B cell (primary cell): ENCODE measurements around the gene FGF3. TPM values are rescaled to one million over a fixed set of nuclear protein-coding genes. Genes with fewer than 3 reads are reported as not detected.

ENCODE experiments used
- ATAC-seq: fragments of 200-7000 bp; cut with Tn5 transposase; one replicate; pipeline ENCODE4 v1.10.0; 2021; ENCODE audit warnings: low read depth, mild to moderate bottlenecking, moderate number of reproducible peaks, moderate library complexity
- CTCF ChIA-PET: fragments of 350-600 bp; sonication (Branson Sonifier 250); formaldehyde crosslinking; loops from one replicate; lab custom pipeline; 2021; ENCODE audit warnings: antibody characterized with exemption, inconsistent platforms; lab: Charles Lee
- POLR2A ChIA-PET: fragments of 350-600 bp; sonication (Branson Sonifier 250); formaldehyde crosslinking; loops from one replicate; lab custom pipeline; 2021; ENCODE audit warnings: antibody characterized with exemption; lab: Charles Lee
- DNase-seq: peaks from one replicate; pipeline ENCODE4 v3.0.0; 2013
- H2AFZ ChIP-seq: 2 replicates; pipeline ENCODE4 v1.6.1; 2012; ENCODE audit warnings: mild to moderate bottlenecking, low read depth, low read length; ENCODE audit not compliant: insufficient read depth, poor library complexity, severe bottlenecking
- H3K27ac ChIP-seq, 2 donors: 1 replicate in 1 of 2; 2 replicates in 1 of 2; pipeline ENCODE4 v1.5.1; 2012 to 2013; ENCODE audit warnings: low read length in 2 of 2, mild to moderate bottlenecking in 2 of 2, moderate library complexity in 1 of 2
- H3K27me3 ChIP-seq, 4 experiments: fragments of 200-600 bp in 1 of 4; sonication (generic) in 1 of 4; replicated peaks in 1 of 4; 1 replicate in 2 of 4; 2 replicates in 2 of 4; pipeline versions ENCODE4 v1.6.1 to v1.7.0; 2013 to 2016; ENCODE audit warnings: low read length in 3 of 4, mild to moderate bottlenecking in 2 of 4, mixed read lengths in 1 of 4, moderate library complexity in 1 of 4; ENCODE audit not compliant: insufficient read depth in 4 of 4, control insufficient read depth in 3 of 4; ENCODE audit errors: control extremely low read depth in 1 of 4
- H3K36me3 ChIP-seq, 2 experiments: replicated peaks in 1 of 2; 1 replicate in 1 of 2; 2 replicates in 1 of 2; pipeline versions ENCODE4 v1.6.1 to v1.7.1; 2013; ENCODE audit warnings: low read length in 1 of 2; ENCODE audit not compliant: insufficient read depth in 2 of 2, control insufficient read depth in 1 of 2; ENCODE audit errors: control extremely low read depth in 1 of 2, extremely low read depth in 1 of 2
- H3K4me1 ChIP-seq, 2 donors: fragments of 200-600 bp in 1 of 2; sonication (generic) in 1 of 2; 1 replicate in 1 of 2; 2 replicates in 1 of 2; pipeline versions ENCODE4 v1.5.1 to v1.6.1; 2013 to 2017; ENCODE audit warnings: low read length in 2 of 2; ENCODE audit not compliant: control insufficient read depth in 2 of 2, insufficient read depth in 2 of 2
- H3K4me2 ChIP-seq: replicated peaks from 2 replicates; pipeline ENCODE3; 2012; ENCODE audit warnings: mild to moderate bottlenecking, low read depth, low read length; ENCODE audit not compliant: poor library complexity, severe bottlenecking
- H3K4me3 ChIP-seq, 5 experiments: fragments of 200-600 bp in 1 of 5; sonication (generic) in 1 of 5; 1 replicate in 3 of 5; 2 replicates in 2 of 5; pipeline versions ENCODE4 v1.5.1 to v1.7.0; 2011 to 2016; ENCODE audit warnings: low read length in 4 of 5, mild to moderate bottlenecking in 4 of 5, low read depth in 2 of 5, control low read depth in 1 of 5, moderate library complexity in 1 of 5; ENCODE audit not compliant: insufficient read depth in 1 of 5; ENCODE audit errors: control extremely low read depth in 1 of 5, extremely low read depth in 1 of 5
- H3K79me2 ChIP-seq: fragments of 200-600 bp; sonication (generic); one replicate; pipeline ENCODE4 v1.6.0; 2016; ENCODE audit warnings: low read length; ENCODE audit not compliant: control insufficient read depth, insufficient read depth
- H3K9ac ChIP-seq: fragments of 200-600 bp; sonication (generic); 2 replicates; pipeline ENCODE4 v1.6.1; 2017; ENCODE audit warnings: mild to moderate bottlenecking, low read length, moderate library complexity
- H3K9me3 ChIP-seq, 3 donors: one replicate each; pipeline versions ENCODE4 v1.6.1 to v1.7.1; 2013; ENCODE audit warnings: low read length in 2 of 3; ENCODE audit not compliant: control insufficient read depth in 2 of 3, insufficient read depth in 1 of 3; ENCODE audit errors: control extremely low read depth in 1 of 3
- H4K20me1 ChIP-seq: 2 replicates; pipeline ENCODE4 v1.6.0; 2012; ENCODE audit warnings: mild to moderate bottlenecking, low read length; ENCODE audit not compliant: insufficient read depth, control insufficient read depth, poor library complexity, severe bottlenecking
- H3K27ac Mint-ChIP-seq: one replicate; pipeline ENCODE4 v1.8.0; 2021; ENCODE audit warnings: mixed read lengths
- H3K27me3 Mint-ChIP-seq: one replicate; pipeline ENCODE4 v1.8.0; 2021; ENCODE audit warnings: mixed read lengths
- H3K4me1 Mint-ChIP-seq: one replicate; pipeline ENCODE4 v1.8.0; 2021; ENCODE audit warnings: mixed read lengths
- H3K4me3 Mint-ChIP-seq: one replicate; pipeline ENCODE4 v1.8.0; 2021; ENCODE audit warnings: mixed read lengths
- H3K9me3 Mint-ChIP-seq: one replicate; pipeline ENCODE4 v1.8.0; 2022; ENCODE audit warnings: mixed read lengths; ENCODE audit not compliant: insufficient read depth
- EZH2 ChIP-seq: IDR thresholded peaks from 2 replicates; pipeline ENCODE4 v1.6.1; 2012; ENCODE audit warnings: borderline replicate concordance, low read depth, mild to moderate bottlenecking, moderate library complexity, low read length; ENCODE audit not compliant: insufficient read depth, poor library complexity, severe bottlenecking
- WGBS: methylation state at CpG from one replicate; pipeline ENCODE4 v1.1.5; 2013; ENCODE audit warnings: missing lambda C conversion rate; ENCODE audit not compliant: insufficient coverage; 5-methylcytosine and 5-hydroxymethylcytosine counted together
- intact Hi-C: fragments of 100-400 bp; cut with micrococcal nuclease; formaldehyde crosslinking; loops from one replicate; pipeline ENCODE4 v1.10.0; 2022
- polyA plus RNA-seq: library from polyadenylated mRNA; depleted of rRNA; stranded (reverse); fragments of >200 nt; gene quantifications from 2 replicates; pipeline ENCODE4 v1.2.3, GENCODE V29; 2012
- total RNA-seq, 2 donors: library from RNA; stranded (reverse); fragments of 120-200 nt in 1 of 2; gene quantifications; 1 replicate in 1 of 2; 2 replicates in 1 of 2; pipeline versions ENCODE4 v1.2.3 to v1.2.4, GENCODE V29; 2013 to 2022
- TF ChIP-seq, protein P1 (sequence below): fragments of 200-600 bp; IDR thresholded peaks from one replicate; pipeline ENCODE4 v1.8.0; 2022; ENCODE audit warnings: antibody characterized with exemption, mild to moderate bottlenecking

FGF3 gene
- total and polyA plus RNA-seq, 2 donors (not counting 1 experiment from before 2014, with no cell fraction given) = not detected

DNA sequence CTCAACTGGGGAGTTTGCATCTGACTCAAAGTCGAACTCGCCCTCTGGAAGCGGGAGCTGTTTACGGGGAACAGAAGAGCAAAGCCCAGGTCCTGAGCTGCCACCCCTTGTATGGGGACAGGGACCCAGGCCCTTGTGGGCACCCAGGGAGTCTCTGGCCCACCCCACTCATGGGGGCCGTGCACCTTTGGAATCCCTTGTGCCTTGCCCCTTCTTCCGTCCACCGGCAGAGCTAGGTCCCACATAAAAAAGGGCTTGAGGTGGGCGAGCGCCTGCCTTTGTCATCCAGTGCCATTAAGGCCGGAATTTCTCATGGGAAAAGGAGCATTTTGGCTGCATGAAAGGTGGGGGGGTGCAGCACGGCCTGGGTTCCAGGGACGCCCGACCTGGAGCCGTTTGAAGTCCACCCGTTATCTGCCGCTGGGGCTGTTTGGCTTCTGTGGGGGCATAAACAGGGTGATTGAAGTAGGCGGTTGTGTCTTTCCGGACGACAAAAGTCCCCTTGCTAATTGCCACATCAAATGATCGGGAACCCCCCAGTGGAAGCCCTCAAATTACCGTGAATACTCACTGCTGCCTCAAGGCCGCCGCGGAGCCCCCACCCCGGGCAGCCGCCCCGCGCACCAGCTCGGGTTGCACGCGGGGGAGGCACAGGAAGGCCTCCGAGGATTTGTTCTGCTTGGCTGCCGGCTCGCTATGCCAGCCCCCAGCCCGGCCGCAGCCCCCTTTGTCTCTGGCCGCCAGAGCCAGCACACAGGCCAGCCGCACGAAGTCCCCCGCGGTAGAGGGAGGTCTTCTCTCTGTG, 49.0 kb upstream of the FGF3 start:
- Mint-ChIP-seq H3K4me1 (no peaks in the 10 kb centered on the region), H3K27me3 (peaks cover 38% of the 10 kb centered on the region), H3K4me3 (no peak overlapping the region), H3K9me3 (no peaks in the 10 kb centered on the region), H3K27ac (no peak overlapping the region)
- no peak for ATAC-seq
- DNase-seq = no peak
- Histone ChIP-seq H4K20me1 (no peaks in the 10 kb centered on the region), H2AFZ (no peak overlapping the region), H3K4me2 (no peak overlapping the region), H3K27me3 (peaks cover 0 to 5% (median 2%) of the 10 kb centered on the region in 4 experiments), H3K79me2 (no peaks in the 10 kb centered on the region), H3K4me3 (no peak overlapping the region), H3K36me3 (no peaks in the 10 kb centered on the region), H3K4me1 (no peaks in the 10 kb centered on the region), H3K9me3 (peaks cover 0 to 5% (median 0%) of the 10 kb centered on the region in 3 donors), H3K27ac (no peak overlapping the region), H3K9ac (no peak overlapping the region)
- TF ChIP-seq EZH2 = no peak
- TF ChIP-seq, protein P1, sequence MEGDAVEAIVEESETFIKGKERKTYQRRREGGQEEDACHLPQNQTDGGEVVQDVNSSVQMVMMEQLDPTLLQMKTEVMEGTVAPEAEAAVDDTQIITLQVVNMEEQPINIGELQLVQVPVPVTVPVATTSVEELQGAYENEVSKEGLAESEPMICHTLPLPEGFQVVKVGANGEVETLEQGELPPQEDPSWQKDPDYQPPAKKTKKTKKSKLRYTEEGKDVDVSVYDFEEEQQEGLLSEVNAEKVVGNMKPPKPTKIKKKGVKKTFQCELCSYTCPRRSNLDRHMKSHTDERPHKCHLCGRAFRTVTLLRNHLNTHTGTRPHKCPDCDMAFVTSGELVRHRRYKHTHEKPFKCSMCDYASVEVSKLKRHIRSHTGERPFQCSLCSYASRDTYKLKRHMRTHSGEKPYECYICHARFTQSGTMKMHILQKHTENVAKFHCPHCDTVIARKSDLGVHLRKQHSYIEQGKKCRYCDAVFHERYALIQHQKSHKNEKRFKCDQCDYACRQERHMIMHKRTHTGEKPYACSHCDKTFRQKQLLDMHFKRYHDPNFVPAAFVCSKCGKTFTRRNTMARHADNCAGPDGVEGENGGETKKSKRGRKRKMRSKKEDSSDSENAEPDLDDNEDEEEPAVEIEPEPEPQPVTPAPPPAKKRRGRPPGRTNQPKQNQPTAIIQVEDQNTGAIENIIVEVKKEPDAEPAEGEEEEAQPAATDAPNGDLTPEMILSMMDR = no peak
- intact Hi-C loops = no loop called here
- CTCF ChIA-PET = no interaction called here
- POLR2A ChIA-PET = no interaction called here
- WGBS = 54% methylated on average over 38 of the region's 41 CpGs
